ENCODE measurements around the gene SEH1L.
"Not testable (repeated sequence)": the region's sequence is repeated elsewhere in the genome, so short reads cannot be mapped to it uniquely, and the experiment has no call there.

SEH1L gene

DNA sequence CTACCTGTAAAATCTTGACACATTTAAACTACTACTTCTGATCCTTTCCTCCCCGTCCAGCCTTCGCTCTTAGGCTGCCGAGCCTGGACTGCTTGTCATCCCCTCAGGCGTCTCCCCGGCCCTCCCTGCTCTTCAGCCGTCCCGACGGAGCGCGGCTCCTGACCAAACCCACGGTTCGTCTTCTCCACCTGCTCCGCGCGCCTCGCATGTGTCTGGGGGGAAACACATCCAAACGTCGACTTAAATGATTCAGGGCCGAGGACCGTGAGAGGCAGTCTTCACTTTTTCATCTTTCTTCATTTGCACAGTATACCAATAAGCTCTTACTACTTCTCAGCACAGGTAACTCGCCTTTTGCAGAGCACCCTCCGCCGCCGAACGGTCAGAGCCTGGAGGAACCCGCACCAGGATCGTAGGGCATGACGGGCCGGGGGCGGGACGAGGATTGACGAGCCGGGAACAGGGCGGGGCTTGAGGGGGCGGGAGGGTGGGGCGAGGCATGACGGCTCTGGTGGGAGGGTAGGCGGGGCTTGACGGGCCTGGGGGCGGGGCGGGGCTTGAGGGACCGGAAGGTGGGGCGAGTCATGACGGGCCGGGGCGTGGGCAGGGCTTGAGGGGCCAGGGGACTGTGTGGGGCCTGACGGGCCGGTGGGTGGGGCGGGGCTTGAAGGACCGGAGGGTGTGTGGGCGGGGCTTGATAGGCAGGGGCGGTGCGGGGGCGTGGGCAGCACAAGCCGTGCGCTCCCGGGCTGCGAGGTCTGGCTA, at the start of gene SEH1L:
Gene SEH1L, plus strand, starts transcription at position 727 of the 765 bp plus-strand sequence. CDS start 111 bp downstream, outside the sequence.
- peak; percentile 84 for DNase-seq

- not testable (repeated sequence) for DNase-seq
Measured at GRCh38 chr18:12901208-12901607, 46.6 kb upstream of the SEH1L start.

- no peak for DNase-seq
Measured at GRCh38 chr18:12904012-12904516, 43.7 kb upstream of the SEH1L start.

DNA sequence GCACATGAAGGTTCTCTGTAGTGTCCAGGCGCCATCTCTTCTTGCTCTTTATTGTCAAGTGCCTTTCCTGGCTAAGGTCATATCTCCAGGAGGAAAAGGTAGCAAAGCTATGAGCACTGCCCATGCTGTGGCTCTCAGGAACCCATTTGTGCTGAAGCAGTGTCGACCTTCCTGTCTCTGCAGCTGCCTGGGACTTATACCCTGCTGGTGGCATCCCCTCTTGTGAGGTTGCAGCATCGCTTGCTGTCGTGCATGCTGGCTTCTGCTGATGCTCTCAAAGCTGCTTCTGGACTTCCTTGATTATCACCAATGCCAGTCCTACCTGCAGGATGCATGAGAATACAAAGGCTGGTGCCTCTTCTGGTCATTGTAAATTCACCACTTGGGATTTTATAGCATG, 41.7 kb upstream of the SEH1L start:
- DNase-seq, result no peak

GRCh38 chr18:12906773-12907172, 41.0 kb upstream of the SEH1L start:
- no peak for DNase-seq

GRCh38 chr18:12907258-12907925, 40.4 kb upstream of the SEH1L start:
- no peak for DNase-seq

DNA sequence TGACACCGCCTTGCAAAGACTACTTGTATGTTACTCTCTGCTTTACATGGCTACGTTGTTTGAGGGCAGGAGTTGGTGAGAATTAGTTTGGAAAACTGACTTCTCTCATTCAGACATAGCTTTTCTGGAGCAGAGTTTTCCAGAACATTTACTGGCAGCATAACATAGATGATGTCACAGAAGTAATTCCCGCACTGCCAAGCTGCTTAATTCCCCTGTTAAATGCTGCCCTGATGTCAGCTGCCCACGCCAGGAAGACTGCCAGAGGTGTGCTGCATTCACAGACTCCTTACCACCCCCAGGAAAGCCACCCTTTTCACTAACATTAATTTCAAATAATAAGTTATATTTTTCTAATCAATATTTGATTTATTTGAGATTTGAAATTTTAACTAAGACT, 39.1 kb upstream of the SEH1L start:
- DNase-seq, result no peak

- DNase-seq, result no peak
Measured at GRCh38 chr18:12911025-12911928, 36.5 kb upstream of the SEH1L start.

- no peak for DNase-seq
Measured at GRCh38 chr18:12911929-12912703, 35.7 kb upstream of the SEH1L start.

GRCh38 chr18:12921178-12921577, 26.6 kb upstream of the SEH1L start:
- no peak for DNase-seq

GRCh38 chr18:12922266-12922665, 25.5 kb upstream of the SEH1L start:
- DNase-seq, result no peak

DNA sequence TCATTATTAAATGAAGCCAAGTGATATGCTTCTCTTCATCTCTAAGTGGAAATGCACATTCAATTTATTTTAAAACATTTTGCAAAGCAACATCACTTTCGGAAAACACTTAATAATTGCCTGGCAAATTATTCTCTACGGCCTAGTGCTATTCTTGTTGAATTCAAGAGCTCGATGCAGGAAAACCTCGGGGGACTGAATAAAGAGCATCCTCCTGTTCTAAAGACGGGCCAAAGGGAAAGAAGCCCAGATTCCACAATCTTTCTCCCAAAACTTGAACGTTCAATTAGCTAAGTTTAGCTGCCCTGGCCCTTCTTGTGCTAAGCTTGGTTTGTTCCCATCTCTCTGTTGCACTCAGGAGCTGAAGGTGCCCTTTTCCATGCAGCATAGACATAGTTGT, 23.2 kb upstream of the SEH1L start:
- no peak for DNase-seq

DNA sequence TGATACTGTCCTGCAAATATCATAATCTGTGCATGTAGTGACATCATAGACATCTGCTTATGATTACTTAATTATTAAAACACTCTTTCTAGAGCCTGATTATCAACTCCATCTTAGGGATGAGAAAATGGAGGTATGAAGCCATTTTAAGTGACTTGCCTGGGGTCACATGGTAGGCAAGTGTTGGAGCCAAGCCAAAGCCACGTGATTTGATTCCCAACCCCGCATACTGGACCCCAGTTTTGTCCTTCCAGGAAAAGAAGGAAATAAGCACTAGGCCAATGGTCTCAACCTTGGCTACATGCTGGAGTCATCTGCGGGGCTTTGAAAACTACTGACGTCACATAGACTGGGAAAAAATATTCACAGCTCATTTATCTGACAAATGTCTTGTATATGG, 19.6 kb upstream of the SEH1L start:
- DNase-seq, result no peak

DNA sequence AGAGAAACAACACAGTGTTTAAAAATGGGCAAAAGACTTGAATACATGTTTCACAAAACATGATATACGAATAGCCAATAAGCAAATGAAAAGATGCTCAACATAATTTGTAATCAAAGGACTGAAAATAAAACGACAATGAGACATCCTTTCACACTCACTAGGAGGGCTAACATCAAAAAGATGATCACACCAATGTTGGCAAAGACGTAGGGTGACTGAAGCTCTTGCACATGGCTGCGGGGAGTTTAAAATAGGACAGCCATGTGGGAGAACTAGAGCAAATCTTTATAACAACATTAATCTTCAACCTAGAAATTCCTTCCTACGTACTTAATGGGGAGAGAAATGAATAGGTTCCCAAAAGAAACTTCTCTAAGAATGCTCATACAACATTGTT, 19.2 kb upstream of the SEH1L start:
- DNase-seq, result no peak

DNA sequence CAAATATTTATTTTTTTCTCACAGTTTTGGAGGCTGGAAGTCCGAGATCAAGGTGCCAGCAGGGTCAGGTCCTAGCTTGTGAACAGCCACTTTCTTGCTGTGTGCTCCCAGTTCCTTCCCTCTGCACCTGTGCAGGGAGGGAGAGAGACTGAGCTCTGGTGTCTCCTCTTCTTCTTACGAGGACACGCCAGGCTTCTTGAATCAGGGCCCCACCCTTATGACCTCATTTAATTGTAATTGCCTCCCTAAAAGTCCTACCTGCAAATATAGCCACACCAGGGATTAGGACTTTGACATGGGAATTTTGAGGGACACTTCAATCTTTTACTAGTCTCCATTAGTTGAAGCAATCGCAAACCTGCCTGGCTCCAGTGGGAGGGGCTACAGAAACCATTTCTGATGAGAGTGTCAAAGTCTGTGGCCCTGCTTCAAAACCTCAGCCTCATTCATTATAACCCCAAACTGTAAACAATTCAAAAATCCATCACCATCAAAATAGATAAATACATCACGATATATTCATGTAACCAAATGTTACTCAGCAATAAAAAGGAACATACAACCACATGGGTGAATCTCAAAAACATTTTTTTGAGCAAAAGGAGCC, 18.2 kb upstream of the SEH1L start:
- no peak for DNase-seq

GRCh38 chr18:12930376-12930775, 17.4 kb upstream of the SEH1L start:
- no peak for DNase-seq

DNA sequence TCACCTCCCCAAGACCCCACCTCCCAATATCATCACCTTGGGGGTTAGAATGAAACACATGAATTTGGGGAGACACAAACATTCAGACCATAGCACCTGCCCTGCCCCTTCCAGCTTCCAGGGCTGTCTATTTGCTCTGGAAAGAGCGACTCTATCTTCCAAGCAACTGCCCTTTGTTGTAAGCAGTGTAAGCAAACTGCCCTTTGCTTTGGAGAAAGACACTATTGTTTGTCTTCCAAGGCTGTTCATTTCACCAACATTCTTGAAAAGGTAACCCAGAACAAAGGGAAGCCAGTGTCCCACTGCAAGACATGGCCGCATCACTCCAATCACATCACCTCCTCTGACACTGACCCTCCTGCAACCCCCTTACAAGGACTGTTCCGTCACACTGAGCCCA, 16.9 kb upstream of the SEH1L start:
- DNase-seq, result no peak

DNA sequence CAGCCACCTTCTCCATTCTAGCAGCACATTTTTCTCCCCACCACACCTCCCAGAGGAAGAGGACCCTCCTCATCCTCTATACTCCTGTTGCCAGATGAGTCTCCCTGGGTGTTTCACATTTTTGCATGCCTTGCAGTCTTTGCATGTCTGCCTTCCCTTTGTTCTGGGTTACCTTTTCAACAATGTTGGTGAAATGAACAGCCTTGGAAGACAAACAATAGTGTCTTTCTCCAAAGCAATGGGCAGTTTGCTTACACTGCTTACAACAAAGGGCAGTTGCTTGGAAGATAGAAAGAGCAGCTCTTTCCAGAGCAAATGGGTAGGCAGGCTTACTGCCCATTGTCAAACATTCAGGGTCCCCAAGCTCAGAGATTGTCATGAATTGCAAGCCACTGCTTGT, 14.5 kb upstream of the SEH1L start:
- no peak for DNase-seq

- peak; percentile 61 for DNase-seq
Measured at GRCh38 chr18:12934454-12935071, 13.2 kb upstream of the SEH1L start.

DNA sequence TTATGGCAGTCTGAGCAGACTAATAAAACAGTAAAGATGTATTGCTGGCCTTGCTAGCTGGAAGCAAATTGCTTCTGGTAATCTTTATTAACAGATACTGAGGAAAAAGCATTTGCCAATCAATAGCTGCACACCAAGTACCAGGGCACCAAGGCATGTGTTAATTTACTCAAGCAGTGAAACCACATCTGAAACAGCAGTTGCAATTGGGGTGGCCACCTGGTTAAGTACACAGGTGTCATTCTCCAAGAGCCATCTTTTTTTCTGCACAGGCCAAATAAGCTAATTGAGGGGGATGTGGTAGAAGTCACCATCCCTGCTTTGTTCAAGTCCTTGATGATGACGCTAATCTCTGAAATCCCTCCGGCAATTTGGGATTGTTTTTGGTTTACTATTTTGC, 8.6 kb upstream of the SEH1L start:
- DNase-seq, result no peak

GRCh38 chr18:12943215-12943614, 4.6 kb upstream of the SEH1L start:
- no peak for DNase-seq

GRCh38 chr18:12944709-12945108, 3.1 kb upstream of the SEH1L start:
- DNase-seq, result no peak

All from SHP77 treated with DMSO at 0.1 percent for 48 hours (cell line).